CD4-positive, alpha-beta T cell (primary cell): ENCODE data around the gene MLYCD. TPM values are rescaled to one million over a fixed set of nuclear protein-coding genes. Genes with fewer than 3 reads are reported as not detected.

Experiments used
- ATAC-seq: fragments of 200-7000 bp; cut with Tn5 transposase; one replicate; pipeline ENCODE4 v1.10.0; 2022; ENCODE audit warnings: mild to moderate bottlenecking; ENCODE audit not compliant: poor library complexity
- CTCF ChIA-PET: fragments of 350-600 bp; sonication (Branson Sonifier 250); formaldehyde crosslinking; loops from one replicate; lab custom pipeline; 2021; ENCODE audit warnings: antibody characterized with exemption, inconsistent platforms; lab: Charles Lee
- POLR2A ChIA-PET: fragments of 350-600 bp; sonication (Branson Sonifier 250); formaldehyde crosslinking; loops from one replicate; lab custom pipeline; 2021; ENCODE audit warnings: antibody characterized with exemption, inconsistent platforms; lab: Charles Lee
- DNase-seq, 14 experiments: peaks; one replicate each; pipeline ENCODE4 v3.0.0-alpha.2; 2013 to 2020; ENCODE audit warnings: mixed read lengths in 2 of 14
- H3K27ac ChIP-seq, 2 donors: one replicate each; pipeline versions ENCODE4 v1.5.1 to v1.7.0; 2013; ENCODE audit warnings: low read length in 2 of 2, low read depth in 1 of 2, mild to moderate bottlenecking in 1 of 2
- H3K27me3 ChIP-seq, 2 experiments: 1 replicate in 1 of 2; 2 replicates in 1 of 2; pipeline versions ENCODE4 v1.6.1 to v1.7.0; 2013; ENCODE audit warnings: low read length in 2 of 2, control low read depth in 1 of 2, mild to moderate bottlenecking in 1 of 2, moderate library complexity in 1 of 2; ENCODE audit not compliant: insufficient read depth in 2 of 2, control insufficient read depth in 1 of 2
- H3K36me3 ChIP-seq: one replicate; pipeline ENCODE4 v1.6.1; 2013; ENCODE audit warnings: low read length, control low read depth; ENCODE audit not compliant: insufficient read depth
- H3K4me1 ChIP-seq: one replicate; pipeline ENCODE4 v1.6.1; 2013; ENCODE audit warnings: low read length, control low read depth; ENCODE audit not compliant: insufficient read depth
- H3K4me3 ChIP-seq: one replicate; pipeline ENCODE4 v1.5.1; 2013; ENCODE audit warnings: mild to moderate bottlenecking, low read length, moderate library complexity
- H3K9me3 ChIP-seq, 2 experiments: 1 replicate in 1 of 2; 2 replicates in 1 of 2; pipeline versions ENCODE4 v1.6.1 to v1.7.0; 2013; ENCODE audit warnings: low read length in 2 of 2, mild to moderate bottlenecking in 2 of 2, control low read depth in 1 of 2, moderate library complexity in 1 of 2; ENCODE audit not compliant: control insufficient read depth in 1 of 2, insufficient read depth in 1 of 2
- H3K27ac Mint-ChIP-seq: one replicate; pipeline ENCODE4 v1.8.0; 2020; ENCODE audit warnings: mixed read lengths
- H3K27me3 Mint-ChIP-seq: one replicate; pipeline ENCODE4 v1.8.0; 2021; ENCODE audit warnings: mixed read lengths
- H3K36me3 Mint-ChIP-seq: one replicate; pipeline ENCODE4 v1.8.0; 2021; ENCODE audit warnings: low read depth, mixed read lengths
- H3K4me1 Mint-ChIP-seq: one replicate; pipeline ENCODE4 v1.8.0; 2021; ENCODE audit warnings: low read depth, mixed read lengths
- H3K4me3 Mint-ChIP-seq: one replicate; pipeline ENCODE4 v1.8.0; 2020; ENCODE audit warnings: mild to moderate bottlenecking, mixed read lengths
- H3K9me3 Mint-ChIP-seq: one replicate; pipeline ENCODE4 v1.8.0; 2020; ENCODE audit warnings: mixed read lengths
- CTCF ChIP-seq: fragments of 200-600 bp; IDR thresholded peaks from one replicate; pipeline ENCODE4 v1.8.0; 2022; ENCODE audit warnings: antibody characterized with exemption, mild to moderate bottlenecking
- intact Hi-C, 2 experiments: fragments of 100-400 bp; cut with DNase I in 1 of 2; cut with micrococcal nuclease in 1 of 2; formaldehyde crosslinking; loops; one replicate each; pipeline versions ENCODE4 v1.15.1 to v1.9.0; 2023 to 2025; cut with DNase I, micrococcal nuclease
- total RNA-seq, 174 experiments: library from RNA in 2 of 174; stranded (reverse) in 2 of 174; gene quantifications; one replicate each; pipeline ENCODE4 v1.2.3 and lab custom pipeline; 2021 to 2026

The MLYCD gene
- total RNA-seq, 2 experiments from 2014 or later: 4.7 to 5.3 TPM

- DNase-seq: no peak
These were observed 35.7 kb downstream of the MLYCD start for GRCh38 chr16:83934684-83934977.

GRCh38 chr16:83935005-83935857, 36.3 kb downstream of the MLYCD start:
- no peak overlapping the region for H3K4me3 ChIP-seq
- ATAC-seq (no peak), DNase-seq (no peak)
- Mint-ChIP-seq H3K4me1 (peaks cover 4% of the 10 kb centered on the region), H3K27me3 (no peaks in the 10 kb centered on the region), H3K9me3 (no peaks in the 10 kb centered on the region), H3K27ac (no peak overlapping the region), H3K36me3 (peaks cover 3% of the 10 kb centered on the region), H3K4me3 (no peak overlapping the region)
- H3K27me3 ChIP-seq: no peaks in the 10 kb centered on the region
- TF ChIP-seq CTCF: no peak
- no peak overlapping the region for H3K27ac ChIP-seq
- intact Hi-C loops: no loop called here
- POLR2A ChIA-PET: no interaction called here
- H3K4me1 ChIP-seq: no peaks in the 10 kb centered on the region
- no peaks in the 10 kb centered on the region for H3K9me3 ChIP-seq
- H3K36me3 ChIP-seq: no peaks in the 10 kb centered on the region
- CTCF ChIA-PET: no interaction called here

More at GRCh38 chr16:83934684-83934977, 35.7 kb downstream of the MLYCD start:
- Histone ChIP-seq H3K27me3 (no peaks in the 10 kb centered on the region), H3K27ac (no peak overlapping the region), H3K36me3 (no peaks in the 10 kb centered on the region), H3K9me3 (no peaks in the 10 kb centered on the region), H3K4me3 (no peak overlapping the region), H3K4me1 (no peaks in the 10 kb centered on the region)
- Mint-ChIP-seq H3K36me3 (peaks cover 3% of the 10 kb centered on the region), H3K27ac (no peak overlapping the region), H3K4me3 (no peak overlapping the region), H3K27me3 (no peaks in the 10 kb centered on the region), H3K9me3 (no peaks in the 10 kb centered on the region), H3K4me1 (peaks cover 4% of the 10 kb centered on the region)
- intact Hi-C loops: no loop called here
- POLR2A ChIA-PET: no interaction called here
- CTCF ChIA-PET: no interaction called here
- no peak for ATAC-seq
- no peak for TF ChIP-seq CTCF

- Mint-ChIP-seq H3K27me3 (no peaks in the 10 kb centered on the region), H3K36me3 (peaks cover 3% of the 10 kb centered on the region), H3K4me3 (no peak overlapping the region), H3K9me3 (no peaks in the 10 kb centered on the region), H3K27ac (no peak overlapping the region), H3K4me1 (peaks cover 4% of the 10 kb centered on the region)
- ATAC-seq (no peak), DNase-seq (no peak)
- no peaks in the 10 kb centered on the region for H3K36me3 ChIP-seq
- ChIA-PET CTCF (no interaction called here), POLR2A (no interaction called here)
- no peaks in the 10 kb centered on the region for H3K4me1 ChIP-seq
- no peaks in the 10 kb centered on the region for H3K9me3 ChIP-seq
- TF ChIP-seq CTCF: no peak
- no peaks in the 10 kb centered on the region for H3K27me3 ChIP-seq
- intact Hi-C loops: no loop called here
- no peak overlapping the region for H3K27ac ChIP-seq
- H3K4me3 ChIP-seq: no peak overlapping the region
These were observed 36.9 kb downstream of the MLYCD start for GRCh38 chr16:83935858-83936255.
